CD14-positive monocyte (primary cell): Measurements from ENCODE around the gene PI4KA. TPM values are rescaled to one million over a fixed set of nuclear protein-coding genes. Genes with fewer than 3 reads are reported as not detected.

Experiments used
- DNase-seq, 3 donors: peaks; one replicate each; pipeline ENCODE4 v3.0.0-alpha.2; 2011 to 2022
- H2AFZ ChIP-seq: 2 replicates; pipeline ENCODE4 v1.6.0; 2012; ENCODE audit warnings: mild to moderate bottlenecking, low read depth, low read length, inconsistent platforms; ENCODE audit not compliant: insufficient read depth, poor library complexity, severe bottlenecking
- H3K27ac ChIP-seq, 2 donors: 1 replicate in 1 of 2; 2 replicates in 1 of 2; pipeline ENCODE4 v1.5.1; 2012 to 2013; ENCODE audit warnings: low read length in 2 of 2, control low read depth in 1 of 2, inconsistent platforms in 1 of 2, low read depth in 1 of 2, mild to moderate bottlenecking in 1 of 2
- H3K27me3 ChIP-seq, 2 donors: one replicate each; pipeline versions ENCODE4 v1.6.0 to v1.6.1; 2011 to 2013; ENCODE audit warnings: low read length in 2 of 2; ENCODE audit not compliant: control insufficient read depth in 2 of 2, insufficient read depth in 2 of 2
- H3K36me3 ChIP-seq, 2 donors: replicated peaks in 1 of 2; 1 replicate in 1 of 2; 2 replicates in 1 of 2; pipeline versions ENCODE4 v1.5.1 to v1.6.1; 2012 to 2013; ENCODE audit warnings: low read length in 2 of 2, control low read depth in 1 of 2, inconsistent platforms in 1 of 2, mild to moderate bottlenecking in 1 of 2; ENCODE audit not compliant: insufficient read depth in 2 of 2, control insufficient read depth in 1 of 2
- H3K4me1 ChIP-seq, 2 donors: 1 replicate in 1 of 2; 2 replicates in 1 of 2; pipeline versions ENCODE4 v1.5.1 to v1.6.1; 2012 to 2013; ENCODE audit warnings: low read length in 2 of 2, control low read depth in 1 of 2, inconsistent platforms in 1 of 2, mild to moderate bottlenecking in 1 of 2, moderate library complexity in 1 of 2; ENCODE audit not compliant: insufficient read depth in 2 of 2, control insufficient read depth in 1 of 2
- H3K4me2 ChIP-seq: replicated peaks from 2 replicates; pipeline ENCODE3; 2012; ENCODE audit warnings: low read length, moderate library complexity, mild to moderate bottlenecking; ENCODE audit not compliant: poor library complexity, severe bottlenecking; ENCODE audit errors: extremely low read depth
- H3K4me3 ChIP-seq, 3 experiments: fragments of 200-600 bp in 1 of 3; sonication (generic) in 1 of 3; replicated peaks in 1 of 3; 1 replicate in 2 of 3; 2 replicates in 1 of 3; pipeline ENCODE4 v1.5.1; 2011 to 2013; ENCODE audit warnings: low read length in 3 of 3, mild to moderate bottlenecking in 3 of 3, control low read depth in 2 of 3, low read depth in 2 of 3, inconsistent platforms in 1 of 3, moderate library complexity in 1 of 3
- H3K79me2 ChIP-seq: 2 replicates; pipeline ENCODE4 v1.6.0; 2012; ENCODE audit warnings: mild to moderate bottlenecking, control low read depth, inconsistent platforms, low read length, moderate library complexity; ENCODE audit not compliant: insufficient read depth
- H3K9ac ChIP-seq: 2 replicates; pipeline ENCODE4 v1.6.0; 2017; ENCODE audit warnings: low read length, mild to moderate bottlenecking; ENCODE audit not compliant: insufficient read depth, poor library complexity, severe bottlenecking
- H3K9me3 ChIP-seq, 2 donors: replicated peaks in 1 of 2; 1 replicate in 1 of 2; 2 replicates in 1 of 2; pipeline versions ENCODE4 v1.5.1 to v1.6.1; 2012 to 2013; ENCODE audit warnings: low read length in 2 of 2, control low read depth in 1 of 2; ENCODE audit not compliant: control insufficient read depth in 1 of 2, insufficient read depth in 1 of 2
- H4K20me1 ChIP-seq: 2 replicates; pipeline ENCODE4 v1.6.0; 2012; ENCODE audit warnings: mild to moderate bottlenecking, low read length, control low read depth, moderate library complexity; ENCODE audit not compliant: insufficient read depth
- H3K27ac Mint-ChIP-seq, 7 donors: one replicate each; pipeline ENCODE4 v1.8.0; 2020; ENCODE audit warnings: mild to moderate bottlenecking in 7 of 7, mixed read lengths in 7 of 7, moderate library complexity in 6 of 7, inconsistent platforms in 2 of 7
- H3K27me3 Mint-ChIP-seq, 3 donors: one replicate each; pipeline ENCODE4 v1.8.0; 2021 to 2022; ENCODE audit warnings: low read depth in 3 of 3, mild to moderate bottlenecking in 3 of 3, mixed read lengths in 3 of 3, moderate library complexity in 3 of 3, inconsistent platforms in 1 of 3
- H3K36me3 Mint-ChIP-seq, 2 donors: one replicate each; pipeline ENCODE4 v1.8.0; 2020; ENCODE audit warnings: mixed read lengths in 2 of 2, inconsistent platforms in 1 of 2, mild to moderate bottlenecking in 1 of 2
- H3K4me1 Mint-ChIP-seq: one replicate; pipeline ENCODE4 v1.8.0; 2020; ENCODE audit warnings: mild to moderate bottlenecking, mixed read lengths
- H3K4me3 Mint-ChIP-seq, 2 donors: one replicate each; pipeline ENCODE4 v1.8.0; 2020; ENCODE audit warnings: mild to moderate bottlenecking in 2 of 2, mixed read lengths in 2 of 2, moderate library complexity in 1 of 2
- H3K9me3 Mint-ChIP-seq, 7 donors: one replicate each; pipeline ENCODE4 v1.8.0; 2020 to 2022; ENCODE audit warnings: mixed read lengths in 7 of 7, mild to moderate bottlenecking in 6 of 7, moderate library complexity in 6 of 7, inconsistent platforms in 2 of 7
- CTCF ChIP-seq: fragments of 200-600 bp; IDR thresholded peaks from one replicate; pipeline ENCODE4 v1.8.0; 2022; ENCODE audit warnings: antibody characterized with exemption, mild to moderate bottlenecking
- WGBS: methylation state at CpG from one replicate; pipeline ENCODE4 v1.1.5; 2013; ENCODE audit warnings: missing lambda C conversion rate; ENCODE audit not compliant: insufficient coverage; 5-methylcytosine and 5-hydroxymethylcytosine counted together
- intact Hi-C, 2 donors: fragments of 100-400 bp; cut with micrococcal nuclease; formaldehyde crosslinking; loops; one replicate each; pipeline versions ENCODE4 v1.15.0 to v1.15.1; 2023
- polyA plus RNA-seq, 3 donors: library from polyadenylated mRNA; depleted of rRNA in 1 of 3; unstranded in 2 of 3; stranded (reverse) in 1 of 3; fragments of 300-500 nt in 2 of 3; fragments of >200 nt in 1 of 3; fragmentation: Illumina TruSeq in 2 of 3; gene quantifications; 1 replicate in 2 of 3; 2 replicates in 1 of 3; pipeline ENCODE4 v1.2.3, GENCODE V29; 2012 to 2021

PI4KA gene
- polyA plus RNA-seq, 3 donors, result 22.8 to 74.4 (median 38.2) TPM

- Histone ChIP-seq H3K9ac (no peak overlapping the region), H3K4me2 (no peak overlapping the region), H4K20me1 (peaks cover 4% of the 10 kb centered on the region), H3K36me3 (peaks cover 69 to 83% of the 10 kb centered on the region in 2 donors), H2AFZ (no peak overlapping the region), H3K79me2 (no peaks in the 10 kb centered on the region), H3K27ac (no peak overlapping the region), H3K27me3 (no peaks in the 10 kb centered on the region), H3K4me1 (peaks cover 3 to 4% of the 10 kb centered on the region in 2 donors), H3K4me3 (no peak overlapping the region), H3K9me3 (no peaks in the 10 kb centered on the region)
- Mint-ChIP-seq H3K9me3 (no peaks in the 10 kb centered on the region), H3K36me3 (peaks cover 68 to 81% of the 10 kb centered on the region in 2 donors), H3K27ac (peak overlapping the region in 2 of 7 donors; percentile 43 to 75), H3K27me3 (peaks cover 0 to 3% (median 0%) of the 10 kb centered on the region in 3 donors), H3K4me1 (peaks cover 8% of the 10 kb centered on the region), H3K4me3 (no peak overlapping the region)
- TF ChIP-seq CTCF, result no peak
- WGBS, result 90% methylated on average over 3 of the region's 4 CpGs
- DNase-seq, result no peak
- intact Hi-C loops, result loop anchor here (2.0 to 10.0 kb wide), 4 partner anchors 32 to 130 kb away; partner anchors contain the start of genes CRKL (in 2 of the 2) and P2RX6 (in 1 of the 2)
These were observed 25.8 kb upstream of the PI4KA start for GRCh38 chr22:20884454-20884853.

- Mint-ChIP-seq H3K27me3 (peaks cover 0 to 3% (median 2%) of the 10 kb centered on the region in 3 donors), H3K27ac (peak overlapping the region in 1 of 7 donors; percentile 31), H3K9me3 (no peaks in the 10 kb centered on the region), H3K36me3 (peaks cover 60 to 82% of the 10 kb centered on the region in 2 donors), H3K4me3 (no peak overlapping the region), H3K4me1 (peaks cover 8% of the 10 kb centered on the region)
- Histone ChIP-seq H4K20me1 (peaks cover 4% of the 10 kb centered on the region), H3K79me2 (no peaks in the 10 kb centered on the region), H3K4me1 (peaks cover 3 to 4% of the 10 kb centered on the region in 2 donors), H3K4me3 (no peak overlapping the region), H3K36me3 (peaks cover 59 to 83% of the 10 kb centered on the region in 2 donors), H3K9ac (no peak overlapping the region), H2AFZ (no peak overlapping the region), H3K4me2 (no peak overlapping the region), H3K9me3 (no peaks in the 10 kb centered on the region), H3K27ac (no peak overlapping the region), H3K27me3 (no peaks in the 10 kb centered on the region)
- TF ChIP-seq CTCF, result no peak
- intact Hi-C loops, result loop anchor here (5.0 to 10.0 kb wide), 3 partner anchors 34 to 132 kb away; partner anchors contain the start of genes CRKL (in 1 of the 2) and P2RX6 (in 1 of the 2)
- no peak for DNase-seq
- WGBS, result no CpG with 5 or more reads among the region's 6 CpGs
These were observed 24.2 kb upstream of the PI4KA start for GRCh38 chr22:20882855-20883254.
